Measurements from ENCODE around the gene TPCN1. TPM values are rescaled to one million over a fixed set of nuclear protein-coding genes. Genes with fewer than 3 reads are reported as not detected.

TPCN1 gene
- total and polyA plus RNA-seq, 2 of the 13 experiments (the other 11 are each of a cell fraction or from before 2014, with no cell fraction given) = 8.0 to 26.8 TPM

- TF ChIP-seq EP300 (IDR thresholded peaks at IDR 0.05; ENCODE audit: low read depth in 2 of 2, low read length in 2 of 2) = no peak
- no peak for TF ChIP-seq EP300 (CRISPR knock-in tag; IDR thresholded peaks at IDR 0.05; ENCODE audit: borderline replicate concordance)
- 0 out of 2 replicates have a peak, but pooled peaks have one; percentile 50 for TF ChIP-seq ZNF484 (CRISPR knock-in tag; IDR thresholded peaks at IDR 0.05; ENCODE audit: borderline replicate concordance, low read depth)
- no peak for TF ChIP-seq THRA (CRISPR knock-in tag; IDR thresholded peaks at IDR 0.05; ENCODE audit: borderline replicate concordance)
- no peak for TF ChIP-seq EHMT2 (IDR thresholded peaks at IDR 0.05; ENCODE audit: borderline replicate concordance, low read depth, low read length)
- peak; percentile 29; the same call in 1 of the 2 replicates for TF ChIP-seq KAT7 (CRISPR knock-in tag; IDR thresholded peaks at IDR 0.05; ENCODE audit: borderline replicate concordance)
- no peak for TF ChIP-seq MLX (CRISPR knock-in tag; IDR thresholded peaks at IDR 0.05)
- no peak for TF ChIP-seq CBX1 (IDR thresholded peaks at IDR 0.05; ENCODE audit: low read depth)
- no peak for TF ChIP-seq MAFF (IDR thresholded peaks at IDR 0.05; ENCODE audit: low read depth, low read length)
- no peak for TF ChIP-seq NFRKB (IDR thresholded peaks at IDR 0.05)
- no peak for TF ChIP-seq DR1 (CRISPR knock-in tag; IDR thresholded peaks at IDR 0.05)
- TF ChIP-seq SOX13 (IDR thresholded peaks at IDR 0.05) = no peak
- no peak; a peak in 1 of 4 replicates for TF ChIP-seq SOX13 (CRISPR knock-in tag; conservative IDR thresholded peaks at IDR 0.05 in 1 of 2, IDR thresholded peaks at IDR 0.05 in 1 of 2)
- 0 out of 2 replicates have a peak, but pooled peaks have one; percentile 60 for TF ChIP-seq ZFP36L1 (CRISPR knock-in tag; IDR thresholded peaks at IDR 0.05)
- no peak for TF ChIP-seq ZNF235 (CRISPR knock-in tag; IDR thresholded peaks at IDR 0.05; ENCODE audit: borderline replicate concordance)
- no peak for TF ChIP-seq HNRNPUL1 (IDR thresholded peaks at IDR 0.05; ENCODE audit: low read depth, low read length)
- TF ChIP-seq MNT (IDR thresholded peaks at IDR 0.05) = no peak
- peak; percentile 69 for TF ChIP-seq ZNF547 (CRISPR knock-in tag; IDR thresholded peaks at IDR 0.05)
- TF ChIP-seq ZNF75D (CRISPR knock-in tag; IDR thresholded peaks at IDR 0.05; ENCODE audit: borderline replicate concordance) = no peak
- 0 out of 2 replicates have a peak, but pooled peaks have one; percentile 44 for TF ChIP-seq ZMAT3 (CRISPR knock-in tag; conservative IDR thresholded peaks at IDR 0.05)
- TF ChIP-seq ZSCAN5A (CRISPR knock-in tag; IDR thresholded peaks at IDR 0.05; ENCODE audit: borderline replicate concordance) = no peak
- TF ChIP-seq NR2F1 (CRISPR knock-in tag; IDR thresholded peaks at IDR 0.05) = no peak
Observed at GRCh38 chr12:113334786-113335539, 113.7 kb downstream of the TPCN1 start, which contains the start of gene SLC8B1 (continued).
